ENCODE data around the gene FAM193B. TPM values are rescaled to one million over a fixed set of nuclear protein-coding genes. Genes with fewer than 3 reads are reported as not detected.

Gene FAM193B
- total RNA-seq, 3 donors from 2014 or later, result 35.4 to 81.5 (median 77.0) TPM

- no peaks in the 10 kb centered on the region for H3K27me3 ChIP-seq
- no peak for TF ChIP-seq POLR2A (IDR thresholded peaks at IDR 0.05)
- TF ChIP-seq CTCF (IDR thresholded peaks at IDR 0.05), result no peak
- no peak for TF ChIP-seq POLR2AphosphoS5 (IDR thresholded peaks at IDR 0.05)
- DNase-seq (ENCODE audit: low spot score in 2 of 2), result peak; percentile 20 to 54
- H3K36me3 ChIP-seq, result no peaks in the 10 kb centered on the region
- intact Hi-C loops (cut with DNase I; ENCODE audit: low total_unique reads), result loop anchor here (5.0 kb wide), 1 partner anchor 978 kb away; no protein-coding TSS in a partner anchor
- peak overlapping the region; percentile 81 to 95 for H3K27ac ChIP-seq
- no peaks in the 10 kb centered on the region for H3K4me1 ChIP-seq
- peak overlapping the region; percentile 90 to 93 (median 90) for H3K4me3 ChIP-seq
- no peaks in the 10 kb centered on the region for H3K9me3 ChIP-seq
These were observed 513 bp downstream of the FAM193B start for GRCh38 chr5:177553671-177554429.

GRCh38 chr5:177552839-177553455 is 1.4 kb downstream of the FAM193B start:
- intact Hi-C loops (cut with DNase I; ENCODE audit: low total_unique reads), result loop anchor here (5.0 kb wide), 1 partner anchor 979 kb away; no protein-coding TSS in a partner anchor
- H3K4me1 ChIP-seq, result no peaks in the 10 kb centered on the region
- peak overlapping the region; percentile 90 to 93 (median 90) for H3K4me3 ChIP-seq
- H3K27ac ChIP-seq, result peak overlapping the region; percentile 81 to 95
- no peaks in the 10 kb centered on the region for H3K27me3 ChIP-seq
- no peaks in the 10 kb centered on the region for H3K9me3 ChIP-seq
- no peaks in the 10 kb centered on the region for H3K36me3 ChIP-seq
- TF ChIP-seq POLR2A (IDR thresholded peaks at IDR 0.05) (no peak), POLR2AphosphoS5 (IDR thresholded peaks at IDR 0.05) (no peak), CTCF (IDR thresholded peaks at IDR 0.05) (no peak)
- DNase-seq (ENCODE audit: low spot score in 2 of 2), result no peak

GRCh38 chr5:177550122-177550521 is 4.2 kb downstream of the FAM193B start:
- H3K27ac ChIP-seq, result no peak overlapping the region
- H3K4me1 ChIP-seq, result peaks cover 7 to 11% of the 10 kb centered on the region in 2 donors
- TF ChIP-seq POLR2AphosphoS5 (IDR thresholded peaks at IDR 0.05), result no peak
- no peak for TF ChIP-seq CTCF (IDR thresholded peaks at IDR 0.05)
- no peak for TF ChIP-seq POLR2A (IDR thresholded peaks at IDR 0.05)
- H3K4me3 ChIP-seq, result no peak overlapping the region
- intact Hi-C loops (cut with DNase I; ENCODE audit: low total_unique reads), result loop anchor here (5.0 kb wide), 1 partner anchor 982 kb away; no protein-coding TSS in a partner anchor
- H3K36me3 ChIP-seq, result no peaks in the 10 kb centered on the region
- DNase-seq (ENCODE audit: low spot score in 2 of 2), result no peak
- no peaks in the 10 kb centered on the region for H3K9me3 ChIP-seq
- no peaks in the 10 kb centered on the region for H3K27me3 ChIP-seq

GRCh38 chr5:177548495-177548894 is 5.9 kb downstream of the FAM193B start:
- no peaks in the 10 kb centered on the region for H3K9me3 ChIP-seq
- peak overlapping the region; percentile 8 to 27 for H3K27ac ChIP-seq
- H3K36me3 ChIP-seq, result no peaks in the 10 kb centered on the region
- H3K27me3 ChIP-seq, result no peaks in the 10 kb centered on the region
- DNase-seq (ENCODE audit: low spot score in 2 of 2), result no peak
- H3K4me3 ChIP-seq, result no peak overlapping the region
- intact Hi-C loops (cut with DNase I; ENCODE audit: low total_unique reads), result no loop called here
- TF ChIP-seq POLR2AphosphoS5 (IDR thresholded peaks at IDR 0.05) (no peak), CTCF (IDR thresholded peaks at IDR 0.05) (no peak), POLR2A (IDR thresholded peaks at IDR 0.05) (no peak)
- H3K4me1 ChIP-seq, result peaks cover 7 to 11% of the 10 kb centered on the region in 2 donors

GRCh38 chr5:177547736-177548135 is 6.6 kb downstream of the FAM193B start:
- no peak for TF ChIP-seq CTCF (IDR thresholded peaks at IDR 0.05)
- TF ChIP-seq POLR2AphosphoS5 (IDR thresholded peaks at IDR 0.05), result no peak
- no peak for TF ChIP-seq POLR2A (IDR thresholded peaks at IDR 0.05)
- H3K4me1 ChIP-seq, result peaks cover 7 to 11% of the 10 kb centered on the region in 2 donors
- H3K27ac ChIP-seq, result peak overlapping the region; percentile 10 to 59
- no peaks in the 10 kb centered on the region for H3K9me3 ChIP-seq
- no peak for DNase-seq (ENCODE audit: low spot score in 2 of 2)
- no peak overlapping the region for H3K4me3 ChIP-seq
- no peaks in the 10 kb centered on the region for H3K27me3 ChIP-seq
- no peaks in the 10 kb centered on the region for H3K36me3 ChIP-seq
- intact Hi-C loops (cut with DNase I; ENCODE audit: low total_unique reads), result no loop called here
